ENCODE data around the gene PAPLN.

The PAPLN gene

DNA sequence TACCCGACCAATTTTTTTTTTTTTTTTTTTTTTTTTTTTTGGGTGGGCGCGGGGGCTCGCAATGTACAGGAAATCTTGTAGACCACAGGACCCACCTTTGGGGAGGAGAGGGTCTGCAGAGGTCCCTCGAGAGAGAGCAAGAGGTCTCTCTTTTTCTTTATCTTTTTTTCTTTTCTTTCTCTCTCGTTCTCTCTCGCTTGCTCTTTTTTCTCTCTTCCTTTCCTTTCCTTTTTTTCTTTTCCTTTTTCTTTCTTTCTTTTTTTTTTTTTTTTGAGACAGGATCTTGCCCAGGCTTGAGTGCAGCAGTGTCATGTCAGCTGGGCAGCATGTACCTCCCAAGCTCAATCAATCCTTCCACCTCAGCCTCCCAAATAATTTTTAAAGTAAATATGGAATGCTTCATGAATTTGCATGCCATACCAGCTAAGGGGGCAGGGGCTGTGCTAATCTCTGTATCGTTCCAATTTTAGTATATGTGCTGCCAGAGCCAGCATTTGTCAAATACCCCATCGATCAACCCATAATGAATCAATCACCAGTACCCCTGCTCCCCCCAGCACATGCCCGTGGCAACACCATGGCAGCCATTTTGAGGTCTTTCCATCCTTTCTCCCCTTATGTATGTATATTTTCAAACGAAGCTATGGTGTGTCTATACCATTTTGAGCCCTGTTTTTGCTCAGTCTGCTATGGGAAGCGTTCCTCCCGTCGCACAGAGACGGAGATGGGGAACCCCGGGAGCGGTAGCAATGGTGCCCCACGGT, 9.3 kb downstream of the PAPLN start:
- H3K9me3 ChIP-seq (ENCODE audit: insufficient read depth, low read length), result no peaks in the 10 kb centered on the region
- no peaks in the 10 kb centered on the region for H3K36me3 ChIP-seq (ENCODE audit: low read length)
- H2AFZ ChIP-seq (ENCODE audit: low read depth, low read length, severe bottlenecking), result peak overlapping the region; percentile 94
- no peaks in the 10 kb centered on the region for H4K20me1 ChIP-seq (ENCODE audit: low read depth, low read length)
- H3K27me3 ChIP-seq (ENCODE audit: low read length), result no peaks in the 10 kb centered on the region
- H3K4me3 ChIP-seq (ENCODE audit: insufficient read depth, low read length, poor library complexity, severe bottlenecking), result peak overlapping the region; percentile 47
- H3K79me2 ChIP-seq (ENCODE audit: insufficient read depth, low read length), result no peaks in the 10 kb centered on the region
- no peak overlapping the region for H3K27ac ChIP-seq (ENCODE audit: low read depth, low read length)
- TF ChIP-seq, protein P1, sequence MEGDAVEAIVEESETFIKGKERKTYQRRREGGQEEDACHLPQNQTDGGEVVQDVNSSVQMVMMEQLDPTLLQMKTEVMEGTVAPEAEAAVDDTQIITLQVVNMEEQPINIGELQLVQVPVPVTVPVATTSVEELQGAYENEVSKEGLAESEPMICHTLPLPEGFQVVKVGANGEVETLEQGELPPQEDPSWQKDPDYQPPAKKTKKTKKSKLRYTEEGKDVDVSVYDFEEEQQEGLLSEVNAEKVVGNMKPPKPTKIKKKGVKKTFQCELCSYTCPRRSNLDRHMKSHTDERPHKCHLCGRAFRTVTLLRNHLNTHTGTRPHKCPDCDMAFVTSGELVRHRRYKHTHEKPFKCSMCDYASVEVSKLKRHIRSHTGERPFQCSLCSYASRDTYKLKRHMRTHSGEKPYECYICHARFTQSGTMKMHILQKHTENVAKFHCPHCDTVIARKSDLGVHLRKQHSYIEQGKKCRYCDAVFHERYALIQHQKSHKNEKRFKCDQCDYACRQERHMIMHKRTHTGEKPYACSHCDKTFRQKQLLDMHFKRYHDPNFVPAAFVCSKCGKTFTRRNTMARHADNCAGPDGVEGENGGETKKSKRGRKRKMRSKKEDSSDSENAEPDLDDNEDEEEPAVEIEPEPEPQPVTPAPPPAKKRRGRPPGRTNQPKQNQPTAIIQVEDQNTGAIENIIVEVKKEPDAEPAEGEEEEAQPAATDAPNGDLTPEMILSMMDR (IDR thresholded peaks at IDR 0.05; ENCODE audit: insufficient read depth, low read length, poor library complexity, severe bottlenecking), result no peak
- TF ChIP-seq EZH2phosphoT487 (conservative IDR thresholded peaks at IDR 0.05; ENCODE audit: low read length), result no peak
- H3K9ac ChIP-seq (ENCODE audit: low read length), result peak overlapping the region; percentile 49
- peak overlapping the region; percentile 54 for H3K4me2 ChIP-seq (ENCODE audit: low read depth, low read length, poor library complexity, severe bottlenecking)
- no peaks in the 10 kb centered on the region for H3K9me2 ChIP-seq (replicated peaks; ENCODE audit: insufficient read depth, low read length)
- peaks cover 11% of the 10 kb centered on the region for H3F3A ChIP-seq (ENCODE audit: insufficient read depth)

DNA sequence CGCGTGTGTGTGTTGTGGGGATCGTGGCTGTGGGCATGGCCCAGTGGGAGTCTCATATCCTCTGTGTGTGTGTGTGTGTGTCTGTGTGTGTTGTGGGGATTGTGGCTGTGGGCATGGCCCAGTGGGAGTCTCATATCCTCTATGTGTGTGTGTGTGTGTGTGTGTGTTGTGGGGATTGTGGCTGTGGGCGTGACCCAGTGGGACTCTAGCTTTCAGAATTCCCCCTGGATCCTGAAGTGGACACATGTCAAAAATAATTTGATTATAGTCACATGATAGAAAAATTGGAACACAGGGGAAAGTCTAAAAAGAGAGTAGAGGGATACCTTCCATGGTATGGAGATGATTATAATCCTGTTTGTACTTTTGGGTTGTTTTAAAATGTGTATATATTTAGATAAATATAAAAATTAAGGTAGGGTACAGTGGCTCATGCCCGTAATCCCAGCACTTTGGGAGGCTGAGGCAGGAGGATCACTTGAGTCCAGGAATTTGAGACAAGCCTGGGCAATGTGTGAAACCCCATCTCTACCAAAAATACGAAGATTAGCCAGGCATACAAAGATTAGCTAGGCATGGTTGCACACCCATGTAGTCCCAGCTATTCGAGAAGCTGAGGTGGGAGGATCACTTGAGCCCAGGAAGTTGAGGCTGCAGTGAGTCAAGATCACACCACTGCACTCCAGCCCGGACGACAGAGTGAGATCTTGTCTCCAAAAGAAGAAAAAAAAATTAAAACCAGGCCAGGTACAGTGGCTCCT, 11.0 kb downstream of the PAPLN start:
- H3K9me2 ChIP-seq (replicated peaks; ENCODE audit: insufficient read depth, low read length), result no peaks in the 10 kb centered on the region
- H3F3A ChIP-seq (ENCODE audit: insufficient read depth), result peaks cover 11% of the 10 kb centered on the region
- H3K27me3 ChIP-seq (ENCODE audit: low read length), result no peaks in the 10 kb centered on the region
- H3K9me3 ChIP-seq (ENCODE audit: insufficient read depth, low read length), result no peaks in the 10 kb centered on the region
- H3K4me3 ChIP-seq (ENCODE audit: insufficient read depth, low read length, poor library complexity, severe bottlenecking), result no peak overlapping the region
- no peak overlapping the region for H3K27ac ChIP-seq (ENCODE audit: low read depth, low read length)
- no peak overlapping the region for H3K9ac ChIP-seq (ENCODE audit: low read length)
- no peaks in the 10 kb centered on the region for H3K79me2 ChIP-seq (ENCODE audit: insufficient read depth, low read length)
- H3K36me3 ChIP-seq (ENCODE audit: low read length), result no peaks in the 10 kb centered on the region
- H3K4me2 ChIP-seq (ENCODE audit: low read depth, low read length, poor library complexity, severe bottlenecking), result peak overlapping the region; percentile 22
- H4K20me1 ChIP-seq (ENCODE audit: low read depth, low read length), result no peaks in the 10 kb centered on the region
- H2AFZ ChIP-seq (ENCODE audit: low read depth, low read length, severe bottlenecking), result peak overlapping the region; percentile 10
- TF ChIP-seq, protein P1 (IDR thresholded peaks at IDR 0.05; ENCODE audit: insufficient read depth, low read length, poor library complexity, severe bottlenecking), result no peak
- TF ChIP-seq EZH2phosphoT487 (conservative IDR thresholded peaks at IDR 0.05; ENCODE audit: low read length), result no peak

DNA sequence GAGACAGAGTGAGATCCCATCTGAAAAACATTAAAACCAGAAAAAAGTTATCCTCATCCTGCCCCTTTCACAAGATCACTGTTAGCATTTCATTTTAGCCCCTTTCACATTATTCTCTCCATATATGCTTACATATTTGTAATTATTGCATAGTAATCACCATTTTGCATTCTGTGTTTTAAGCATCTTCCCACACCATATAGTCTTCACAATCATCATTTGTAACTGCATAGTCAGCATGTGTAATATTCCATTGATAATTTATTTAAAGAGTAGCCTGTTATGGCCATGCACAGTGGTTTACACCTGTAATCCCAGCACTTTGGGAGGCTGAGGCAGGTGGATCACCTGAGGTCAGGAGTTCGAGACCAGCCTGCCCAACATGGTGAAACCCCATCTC, 11.8 kb downstream of the PAPLN start:
- H3K9ac ChIP-seq (ENCODE audit: low read length), result no peak overlapping the region
- no peak overlapping the region for H3K4me2 ChIP-seq (ENCODE audit: low read depth, low read length, poor library complexity, severe bottlenecking)
- no peaks in the 10 kb centered on the region for H4K20me1 ChIP-seq (ENCODE audit: low read depth, low read length)
- no peaks in the 10 kb centered on the region for H3K9me2 ChIP-seq (replicated peaks; ENCODE audit: insufficient read depth, low read length)
- H2AFZ ChIP-seq (ENCODE audit: low read depth, low read length, severe bottlenecking), result peak overlapping the region; percentile 10
- TF ChIP-seq EZH2phosphoT487 (conservative IDR thresholded peaks at IDR 0.05; ENCODE audit: low read length), result no peak
- TF ChIP-seq, protein P1 (IDR thresholded peaks at IDR 0.05; ENCODE audit: insufficient read depth, low read length, poor library complexity, severe bottlenecking), result no peak
- no peak overlapping the region for H3K4me3 ChIP-seq (ENCODE audit: insufficient read depth, low read length, poor library complexity, severe bottlenecking)
- H3K9me3 ChIP-seq (ENCODE audit: insufficient read depth, low read length), result no peaks in the 10 kb centered on the region
- no peaks in the 10 kb centered on the region for H3K27me3 ChIP-seq (ENCODE audit: low read length)
- no peaks in the 10 kb centered on the region for H3K36me3 ChIP-seq (ENCODE audit: low read length)
- no peaks in the 10 kb centered on the region for H3K79me2 ChIP-seq (ENCODE audit: insufficient read depth, low read length)
- H3K27ac ChIP-seq (ENCODE audit: low read depth, low read length), result no peak overlapping the region
- peaks cover 11% of the 10 kb centered on the region for H3F3A ChIP-seq (ENCODE audit: insufficient read depth)

Data from SU-DHL-6 (cell line).